Skin of body (tissue), 2 donors: Measurements from ENCODE around the gene TICAM1. TPM values are rescaled to one million over a fixed set of nuclear protein-coding genes. Genes with fewer than 3 reads are reported as not detected.
"Not testable (repeated sequence)": the region's sequence is repeated elsewhere in the genome, so short reads cannot be mapped to it uniquely, and the experiment has no call there.

Experiments
- DNase-seq: peaks from one replicate; lab custom pipeline; 2025; lab: John Stamatoyannopoulos, UW
- total RNA-seq: library from RNA; depleted of rRNA; stranded (reverse); fragments of >200 nt; gene quantifications from one replicate; pipeline ENCODE4 v1.2.3, GENCODE V29; 2014

The TICAM1 gene
- total RNA-seq, 1 donor from 2014 or later: 3.6 TPM

DNA sequence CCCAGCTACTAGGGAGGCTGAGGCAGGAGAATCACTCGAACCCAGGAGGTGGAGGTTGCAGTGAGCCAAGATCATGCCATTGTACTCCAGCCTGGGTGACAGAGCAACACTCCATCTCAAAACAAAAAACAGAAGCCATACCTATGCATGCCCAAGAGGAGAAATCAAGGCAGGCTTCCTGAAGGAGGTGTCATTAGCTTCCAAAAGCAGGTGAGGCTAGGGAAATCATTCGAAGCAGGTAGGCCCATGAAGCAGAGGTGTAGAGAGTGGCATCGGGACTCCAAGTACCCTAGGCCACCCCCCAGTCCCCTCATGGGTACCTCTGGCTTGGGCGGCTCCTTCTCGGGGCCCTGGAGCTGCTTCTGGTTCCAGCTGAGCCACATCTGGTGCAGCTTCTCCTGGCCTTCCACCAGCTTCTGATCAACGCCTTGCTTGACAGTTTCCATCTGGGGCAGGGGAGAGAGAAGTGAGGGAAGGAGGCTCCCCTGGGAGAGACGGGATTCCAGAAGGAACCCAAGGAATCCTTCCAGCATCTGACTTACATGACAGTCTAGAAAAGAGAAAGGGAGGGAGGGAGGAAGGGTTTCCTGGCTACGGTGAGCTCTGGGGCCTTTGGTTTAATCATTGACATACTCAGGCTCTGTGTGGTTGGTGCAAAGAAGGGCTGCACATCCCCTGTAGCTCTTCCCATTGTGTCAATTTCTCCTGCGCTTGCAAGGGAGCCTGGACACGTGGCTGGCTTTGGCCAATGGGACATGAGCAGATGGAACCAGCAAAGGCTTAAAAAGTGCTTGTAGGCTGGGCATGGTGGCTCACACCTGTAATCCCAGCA is 13.1 kb upstream of the TICAM1 start:
- DNase-seq: peak; percentile 93

DNA sequence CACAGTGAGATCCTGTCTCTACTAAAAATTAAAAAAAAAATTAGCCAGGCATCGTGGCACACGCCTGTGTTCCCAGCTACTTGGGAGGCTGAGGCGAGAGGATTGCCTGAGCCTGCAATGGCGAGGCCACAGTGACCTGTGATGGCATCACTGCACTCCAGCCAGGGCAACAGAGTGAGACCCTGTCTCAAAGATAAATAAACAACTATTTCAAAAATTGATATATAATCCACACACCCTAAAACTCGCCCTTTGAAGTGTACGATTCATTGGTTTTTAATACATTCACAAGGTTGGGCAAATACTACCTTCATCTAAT is 12.1 kb upstream of the TICAM1 start:
- DNase-seq: no peak

DNA sequence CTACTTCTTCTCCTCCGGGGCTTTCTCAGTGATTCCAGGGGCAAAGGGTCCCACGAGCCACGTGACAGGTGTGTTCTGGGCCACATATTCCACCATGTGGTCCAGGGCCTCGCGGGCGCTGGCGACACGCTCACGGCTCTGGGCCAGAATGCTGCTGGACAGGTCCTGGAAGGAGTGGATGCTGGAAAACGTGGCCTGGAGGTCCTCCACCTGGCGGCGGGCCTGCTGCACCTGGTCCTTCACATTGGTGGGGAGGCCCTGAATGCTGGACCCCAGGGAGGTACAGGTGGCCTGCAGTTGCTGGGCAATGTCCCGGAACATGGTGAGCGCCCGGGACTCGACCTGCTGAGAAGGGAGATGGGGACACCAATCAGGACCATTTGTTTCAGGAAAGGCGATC is 7.7 kb upstream of the TICAM1 start:
- DNase-seq: no peak

DNA sequence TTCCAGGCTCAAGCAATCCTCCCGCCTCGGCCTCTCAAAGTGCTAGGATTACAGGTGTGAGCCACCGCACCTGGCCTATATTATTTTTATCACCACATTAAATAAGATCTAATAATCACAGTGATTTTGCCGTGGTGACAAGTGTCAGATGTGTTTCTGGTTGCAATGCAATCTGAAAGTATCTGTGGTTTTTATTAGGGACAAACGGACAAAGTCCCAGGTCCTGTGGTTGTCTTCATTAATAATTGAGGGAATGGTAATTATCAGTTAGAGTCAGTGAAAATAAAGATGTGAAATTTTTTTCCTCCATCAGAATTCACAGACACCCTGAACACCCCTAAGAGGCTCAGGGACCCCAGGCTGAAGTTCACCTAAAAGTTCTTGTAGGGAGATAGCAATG is 1.3 kb upstream of the TICAM1 start:
- DNase-seq: no peak

DNA sequence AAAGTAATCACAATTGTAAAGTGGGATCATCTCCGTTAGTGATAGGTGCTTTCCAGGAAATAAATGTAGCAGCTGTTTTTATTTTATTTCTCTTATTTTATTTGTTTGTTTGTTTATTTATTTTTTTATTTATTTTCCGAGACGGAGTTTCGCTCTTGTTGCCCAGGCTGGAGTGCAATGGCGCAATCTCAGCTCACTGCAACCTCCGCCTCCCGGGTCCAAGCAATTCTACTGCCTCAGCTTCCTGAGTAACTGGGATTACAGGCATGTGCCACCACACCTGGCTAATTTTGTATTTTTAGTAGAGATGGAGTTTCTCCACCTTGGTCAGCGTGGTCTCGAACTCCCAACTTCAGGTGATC is 448 bp upstream of the TICAM1 start:
- DNase-seq: not testable (repeated sequence)

DNA sequence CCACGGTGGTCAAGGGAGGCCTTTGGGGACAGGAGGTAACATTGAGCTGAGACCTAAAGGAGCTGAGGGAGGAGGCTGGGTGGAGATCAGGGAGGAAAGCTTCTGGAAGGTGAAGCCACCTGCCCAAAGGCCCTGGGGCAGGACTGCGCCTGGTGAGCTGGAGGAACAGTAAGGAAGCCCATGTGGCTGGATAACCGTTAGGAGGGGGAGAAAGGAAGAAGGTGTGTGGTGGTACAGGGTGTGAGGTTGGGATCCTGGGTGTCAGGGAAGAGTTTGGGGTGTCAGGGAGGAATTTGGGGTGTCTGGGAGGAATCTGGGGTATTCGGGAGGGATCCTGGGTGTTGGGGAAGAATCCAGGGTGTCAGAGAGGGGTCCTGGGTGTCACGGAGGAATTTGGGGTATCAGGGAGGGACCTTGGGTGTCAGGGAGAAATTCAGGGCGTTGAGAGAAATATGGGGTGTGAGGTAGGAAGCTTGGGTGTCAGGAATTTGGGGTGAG is 695 bp downstream of the TICAM1 start:
- DNase-seq: no peak

DNA sequence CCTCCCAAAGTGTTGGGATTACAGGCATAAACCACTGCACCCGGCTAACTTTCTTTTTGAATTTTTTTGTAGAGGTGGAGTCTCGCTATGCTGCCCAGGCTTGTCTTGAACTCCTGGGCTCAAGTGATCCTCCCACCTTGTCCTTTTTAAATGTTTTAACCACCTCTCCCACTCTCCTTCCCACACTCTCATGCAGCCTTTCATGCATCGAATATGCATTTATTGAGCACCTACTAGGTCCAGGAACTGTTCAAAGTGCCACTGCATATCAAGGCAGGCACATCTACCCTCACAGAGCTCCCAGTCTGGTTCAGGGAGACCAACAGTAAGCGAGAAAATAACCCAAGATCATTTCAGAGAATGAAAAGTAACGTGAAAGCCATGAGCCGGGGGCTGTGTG is 1.2 kb downstream of the TICAM1 start:
- DNase-seq: no peak

DNA sequence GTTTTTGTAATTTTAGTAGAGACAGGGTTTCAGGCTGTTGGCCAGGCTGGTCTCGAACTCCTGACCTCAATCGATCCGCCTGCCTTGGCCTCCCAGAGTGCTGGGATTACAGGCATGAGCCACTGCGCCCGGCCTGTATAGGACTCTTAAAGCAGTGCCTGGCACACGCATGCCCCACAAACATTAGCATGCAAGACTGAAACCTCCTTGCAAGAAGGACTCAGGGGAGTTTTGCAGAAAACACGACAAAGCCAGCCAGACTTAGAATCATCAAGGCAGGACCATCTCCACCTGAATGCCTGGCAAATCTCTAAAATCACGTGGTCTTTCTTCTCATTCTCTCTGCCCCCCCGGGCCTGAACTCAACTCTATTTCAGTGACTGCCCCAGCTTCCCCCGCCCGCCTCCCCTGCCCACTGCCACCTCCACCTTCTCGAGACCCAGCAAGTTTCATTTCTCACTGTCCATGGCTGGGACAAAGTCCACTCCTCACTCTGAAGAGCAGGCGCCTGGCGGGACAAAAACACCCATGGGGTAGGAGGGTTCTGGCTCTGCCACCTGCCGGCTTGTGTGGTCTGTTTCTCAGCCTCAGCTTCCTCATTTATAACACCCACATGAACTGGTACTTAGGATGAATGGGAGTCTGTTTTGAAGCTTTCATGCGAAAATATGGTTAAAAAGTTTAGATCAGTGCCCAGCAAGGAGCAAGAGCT is 2.4 kb downstream of the TICAM1 start:
- DNase-seq: no peak

DNA sequence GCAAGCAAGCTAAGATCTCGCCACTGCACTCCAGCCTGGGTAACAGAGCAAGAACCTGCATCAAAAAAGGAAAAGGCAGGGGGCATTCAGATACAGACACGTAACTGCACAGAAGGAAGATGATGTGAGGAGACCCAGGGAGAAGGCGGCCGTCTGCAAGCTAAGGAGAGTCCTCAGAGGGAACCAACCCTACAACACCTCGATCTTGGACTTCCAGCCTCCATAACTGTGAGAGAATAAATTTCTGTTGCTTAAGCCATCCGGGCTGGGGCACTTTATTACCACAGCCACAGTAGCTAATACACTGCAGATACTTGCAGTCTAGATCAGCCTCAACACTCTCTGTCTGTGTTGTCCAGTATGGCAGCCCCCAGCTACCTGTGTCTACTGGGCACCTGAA is 7.9 kb downstream of the TICAM1 start:
- DNase-seq: no peak

DNA sequence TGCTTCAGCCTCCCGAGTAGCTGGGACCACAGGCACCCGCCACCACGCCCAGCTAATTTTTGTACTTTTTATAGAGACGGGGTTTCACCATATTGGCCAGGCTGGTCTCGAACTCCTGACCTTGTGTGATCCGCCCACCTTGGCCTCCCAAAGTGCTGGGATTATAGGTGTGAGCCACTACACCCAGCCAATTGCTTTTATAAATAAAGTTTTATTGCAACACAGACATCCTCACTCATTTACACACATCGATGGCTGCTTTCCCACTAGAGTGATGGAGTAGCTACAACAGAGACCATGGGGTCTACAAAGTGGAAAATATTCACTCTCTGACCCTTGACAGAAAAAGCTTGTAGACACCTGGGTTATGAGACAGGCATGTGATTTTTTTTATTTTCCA is 9.2 kb downstream of the TICAM1 start:
- DNase-seq: not testable (repeated sequence)

DNA sequence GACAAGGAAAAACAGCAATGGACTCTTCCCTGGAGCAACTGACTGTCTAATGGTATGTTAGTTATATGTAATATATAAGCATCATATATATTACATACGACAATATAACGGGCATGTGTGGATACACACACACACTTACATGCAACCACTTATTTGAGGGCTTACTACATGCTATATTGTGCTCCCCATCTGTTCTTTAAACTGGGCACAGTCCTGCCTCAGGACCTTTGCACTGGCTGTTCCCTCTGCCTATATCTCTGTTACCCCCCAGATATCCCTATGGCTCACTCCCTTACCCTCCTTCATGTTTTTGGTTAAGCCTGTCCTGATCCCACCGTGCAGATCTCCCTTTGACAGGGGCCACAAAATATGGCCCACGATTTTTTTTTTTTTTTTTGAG is 10.2 kb downstream of the TICAM1 start:
- no peak for DNase-seq

DNA sequence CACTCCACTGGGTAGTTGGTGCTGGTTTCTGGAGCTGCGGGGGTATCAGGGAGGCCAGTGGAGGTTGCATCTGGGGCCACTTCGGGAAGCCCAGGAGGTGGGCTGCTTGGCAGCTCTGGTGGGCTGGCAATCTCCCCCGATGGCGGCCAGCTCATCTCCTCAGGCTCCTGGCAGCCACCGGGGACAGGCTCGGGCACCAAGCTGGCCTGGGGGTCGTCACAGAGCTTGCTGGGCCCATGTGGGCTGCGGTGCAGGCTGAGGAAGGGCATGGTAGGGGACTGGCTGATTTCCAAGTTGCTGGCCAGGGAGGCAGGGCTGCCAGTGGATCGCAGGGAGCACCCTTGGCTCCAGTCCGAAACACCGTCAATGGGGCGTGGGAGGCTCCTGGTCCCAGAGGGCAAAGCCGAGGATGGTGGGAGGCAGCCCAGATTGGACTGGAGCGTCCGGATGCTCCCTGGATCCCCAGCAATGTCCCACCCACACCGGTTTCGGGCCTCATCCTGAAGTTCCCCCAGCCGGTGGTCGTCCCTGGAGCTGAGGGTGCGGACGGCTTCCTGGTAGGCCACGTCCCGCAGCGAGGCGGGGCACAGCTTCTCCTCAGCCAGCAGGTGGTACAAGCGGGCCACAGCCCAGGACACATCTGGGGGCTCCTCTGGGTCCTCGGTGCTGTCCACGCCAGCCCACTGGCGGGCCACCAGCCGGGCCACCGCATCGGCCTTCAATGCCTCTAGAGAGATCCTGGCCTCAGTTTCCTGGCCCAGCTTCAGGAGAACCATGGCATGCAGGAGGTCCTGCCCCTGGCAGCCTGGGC is 13.8 kb downstream of the TICAM1 start:
- no peak for DNase-seq

DNA sequence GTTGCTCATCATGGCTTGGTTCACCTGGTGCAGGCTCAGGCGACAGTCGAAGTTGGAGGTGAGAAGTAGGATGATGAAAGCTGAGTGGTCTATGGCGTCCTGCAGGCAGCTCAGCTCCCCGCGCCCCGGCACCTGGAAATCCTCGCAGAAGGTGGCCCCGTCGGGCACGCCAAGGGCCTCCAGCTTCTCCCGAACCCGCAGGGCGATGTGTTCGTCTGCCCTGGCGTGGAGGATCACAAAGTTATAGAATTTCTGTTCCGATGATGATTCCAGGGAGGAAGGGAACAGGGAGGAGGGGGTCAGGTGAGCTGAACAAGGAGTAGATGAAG is 14.6 kb downstream of the TICAM1 start:
- DNase-seq: no peak

DNA sequence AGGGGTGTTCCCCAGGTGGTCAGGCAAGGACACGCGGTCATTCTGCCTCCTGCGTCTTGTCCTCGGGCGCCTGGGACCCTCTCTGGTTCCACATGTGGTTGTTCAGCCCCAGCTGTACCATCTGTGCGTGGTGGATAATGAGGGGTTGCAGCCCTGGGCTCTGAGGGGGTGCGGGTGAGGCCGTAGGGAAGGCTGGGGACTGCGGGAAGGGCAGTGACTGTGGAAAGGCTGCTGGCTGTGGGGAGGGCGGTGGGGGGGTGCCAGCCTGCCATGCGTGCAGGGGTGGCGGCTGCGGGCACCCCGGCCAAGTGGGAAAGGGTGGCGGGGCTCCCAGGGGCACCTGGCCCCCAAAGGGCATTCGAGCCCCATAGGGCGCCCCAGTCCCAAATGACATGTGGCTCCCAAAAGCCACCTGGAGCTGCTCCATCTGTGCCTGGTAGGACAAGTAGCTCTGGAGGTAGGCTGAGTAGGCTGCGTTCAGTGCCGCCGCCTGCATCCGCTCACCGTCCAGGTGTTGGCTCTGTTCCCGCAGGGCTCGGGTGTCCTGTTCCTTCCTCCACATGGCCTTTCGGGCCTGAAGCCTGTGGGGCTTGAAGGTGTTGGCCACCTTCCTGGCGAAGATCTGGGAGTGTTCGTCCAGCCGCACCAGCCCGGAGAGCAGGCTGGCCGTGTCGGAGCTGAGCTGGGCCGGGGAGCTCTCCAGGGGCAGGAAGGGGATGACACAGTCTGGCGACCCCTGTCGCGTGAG is 15.1 kb downstream of the TICAM1 start:
- no peak for DNase-seq

DNA sequence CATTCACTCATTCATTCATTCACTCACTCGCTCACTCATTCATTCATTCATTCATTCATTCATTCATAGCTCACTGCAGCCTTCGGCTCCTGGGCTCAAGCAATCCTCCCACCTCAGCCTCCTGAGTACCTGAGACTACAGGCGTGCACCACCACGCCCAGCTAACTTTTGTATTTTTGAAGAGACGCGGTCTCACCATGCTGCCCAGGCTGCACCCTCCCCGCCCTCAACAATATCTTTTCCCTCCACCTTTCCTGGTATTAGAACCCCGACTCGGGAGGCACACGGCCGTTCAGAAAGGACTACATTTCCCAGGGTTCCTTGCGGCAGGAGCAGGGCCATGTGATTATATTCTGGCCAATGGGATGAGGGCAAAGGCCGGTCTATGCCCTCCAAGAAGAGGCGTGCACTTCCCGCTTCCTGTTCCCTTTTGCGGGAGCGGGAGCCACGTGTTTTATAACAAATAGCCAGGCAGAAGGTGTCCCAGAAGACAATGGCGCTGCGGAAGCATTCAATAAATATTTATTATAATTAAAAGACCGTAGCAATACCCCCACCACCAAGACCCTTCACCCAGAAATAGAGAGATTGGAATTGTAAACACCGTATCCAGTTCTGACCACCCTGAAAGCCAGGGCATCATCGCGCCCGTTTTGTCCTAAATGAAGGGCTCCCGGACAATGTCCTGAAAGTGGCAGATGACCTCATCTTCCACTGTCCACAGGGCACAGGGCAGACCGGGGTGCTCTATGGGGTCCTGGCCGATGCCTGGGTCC is 15.9 kb downstream of the TICAM1 start:
- peak; percentile 88 for DNase-seq

DNA sequence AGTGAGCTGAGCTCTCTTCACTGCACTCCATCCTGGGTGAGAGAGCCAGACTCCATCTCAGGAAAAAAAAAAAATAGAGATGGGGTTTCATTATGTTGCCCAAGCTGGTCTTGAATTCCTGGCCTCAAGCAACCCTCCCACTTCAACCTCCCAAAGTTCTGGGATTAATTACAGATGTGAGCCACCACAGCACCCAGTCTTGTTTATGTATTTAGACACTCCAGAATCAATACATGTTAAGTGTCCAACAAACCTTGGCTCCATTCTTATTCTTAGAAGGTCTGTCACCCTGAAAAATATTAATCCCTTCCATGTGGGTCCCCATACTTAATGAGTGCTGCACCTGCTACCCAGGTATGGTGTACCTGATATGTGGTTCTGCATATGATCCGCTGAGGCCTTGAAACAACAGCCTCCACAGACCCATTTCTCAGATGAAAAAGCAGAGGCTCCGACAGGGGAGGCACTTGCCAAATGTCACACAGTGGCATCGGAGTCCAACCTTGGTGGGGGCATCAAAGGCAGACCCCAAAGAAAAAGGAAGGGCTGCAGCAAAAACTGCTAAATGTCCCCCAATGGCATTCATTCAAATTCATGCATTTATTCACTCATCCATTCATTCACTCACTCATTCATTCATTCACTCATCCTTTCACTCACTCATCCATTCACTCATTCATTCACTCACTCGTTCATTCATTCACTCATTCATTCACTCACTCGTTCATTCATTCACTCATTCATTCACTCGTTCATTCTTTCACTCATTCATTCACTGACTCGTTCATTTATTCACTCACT is 16.7 kb downstream of the TICAM1 start:
- DNase-seq: no peak

DNA sequence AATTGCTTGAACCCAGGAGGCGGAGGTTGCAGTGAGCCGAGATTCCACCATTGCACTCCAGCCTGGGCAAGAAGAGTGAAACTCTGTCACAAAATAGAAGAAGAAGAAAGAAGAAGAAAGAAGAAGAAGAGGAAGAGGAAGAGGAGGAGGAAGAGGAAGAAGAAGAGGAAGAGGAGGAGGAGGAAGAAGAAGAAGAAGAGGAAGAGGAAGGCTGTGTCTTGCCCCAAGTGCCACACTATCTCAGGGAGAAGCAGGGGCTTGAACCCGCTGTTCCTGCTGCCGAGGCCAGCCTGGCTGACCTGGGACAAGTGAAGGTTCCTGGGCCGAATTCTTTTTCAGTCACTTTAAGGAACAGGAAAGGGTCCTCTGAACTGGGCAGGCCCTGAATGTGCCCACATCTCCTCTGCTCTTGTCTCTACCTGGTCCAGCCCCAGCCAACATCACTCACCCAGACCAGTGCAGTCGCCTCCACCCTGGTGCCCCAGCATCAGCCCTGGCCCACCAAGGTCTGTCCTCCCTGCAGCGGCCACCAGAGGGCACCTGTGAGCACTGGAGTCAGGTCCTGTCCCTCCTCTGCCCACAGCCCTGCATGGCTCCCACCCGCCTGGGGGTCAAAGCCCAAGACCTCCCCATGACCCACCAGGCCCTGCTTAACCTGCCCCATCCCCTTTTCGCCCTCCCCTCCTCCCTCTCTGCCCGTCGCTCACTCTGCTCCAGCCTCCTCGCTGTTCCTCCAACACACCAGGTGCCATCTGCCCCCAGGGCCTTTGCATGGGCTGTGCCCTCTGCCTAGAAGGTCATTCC is 20.0 kb downstream of the TICAM1 start:
- DNase-seq: no peak

DNA sequence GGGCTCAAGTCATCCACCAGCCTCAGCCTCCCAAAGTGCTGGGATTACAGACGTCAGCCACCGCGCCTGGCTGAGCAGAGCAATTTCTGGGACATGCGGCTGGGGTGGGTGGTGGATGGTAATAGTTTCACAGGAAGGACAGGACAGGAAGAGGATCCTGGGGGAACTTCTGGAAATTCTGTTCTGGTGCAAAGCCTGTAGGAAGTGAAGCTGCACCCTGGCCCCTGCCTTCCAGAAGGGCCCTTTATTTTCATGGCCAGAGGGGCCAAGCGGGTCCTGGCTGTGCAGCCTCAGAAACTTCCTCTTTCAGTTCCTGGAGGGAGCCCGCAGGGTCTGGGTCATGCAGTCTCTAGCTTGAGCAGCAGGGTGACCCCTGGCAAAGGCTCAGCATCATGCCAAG is 24.3 kb downstream of the TICAM1 start:
- DNase-seq: no peak

DNA sequence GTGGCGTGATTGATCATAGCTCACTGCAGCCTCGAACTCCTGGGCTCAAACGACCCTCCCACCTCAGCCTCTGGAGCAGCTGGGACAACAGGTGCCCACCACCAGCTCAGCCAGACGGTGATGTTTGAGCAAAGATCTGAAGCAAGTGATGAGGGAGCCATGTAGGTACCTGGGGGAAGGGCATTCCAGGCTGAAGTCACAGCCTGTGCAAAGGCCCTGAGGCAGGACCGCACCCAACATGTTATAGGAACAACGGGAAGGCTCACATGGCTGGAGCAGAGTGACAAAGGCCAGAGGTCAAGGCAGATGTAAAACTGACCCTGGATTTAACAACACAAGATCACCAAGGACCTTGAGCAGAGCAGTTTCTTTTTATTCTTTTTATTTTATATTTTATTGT is 25.1 kb downstream of the TICAM1 start:
- DNase-seq: no peak
